Measurements from ENCODE around the gene VPS18. TPM values are rescaled to one million over a fixed set of nuclear protein-coding genes. Genes with fewer than 3 reads are reported as not detected.
A peak's percentile ranks its signal among the peaks of the same experiment; 100 is the strongest.

The VPS18 gene
- total and polyA plus RNA-seq, 2 donors (not counting 1 experiment from before 2014, with no cell fraction given): 15.5 to 36.7 TPM

GRCh38 chr15:40936709-40937666 is 42.7 kb downstream of the VPS18 start:
- H3K4me3 ChIP-seq (replicated peaks in 1 of 4; ENCODE audit: control extremely low read depth in 1 of 4, insufficient read depth in 1 of 4, low read depth in 3 of 4, low read length in 4 of 4): no peak overlapping the region
- no peaks in the 10 kb centered on the region for H3K9me3 ChIP-seq (ENCODE audit: control insufficient read depth, insufficient read depth, low read depth, low read length)
- peak in 1 of 2 donors; percentile 60 for DNase-seq (ENCODE audit: low read depth in 2 of 2)
- H3K36me3 ChIP-seq (ENCODE audit: control insufficient read depth, insufficient read depth, low read length): no peaks in the 10 kb centered on the region
- H3K79me2 ChIP-seq (ENCODE audit: control insufficient read depth, insufficient read depth, low read length): no peaks in the 10 kb centered on the region
- no peak overlapping the region for H2AFZ ChIP-seq (ENCODE audit: low read length)
- H4K20me1 ChIP-seq (ENCODE audit: control insufficient read depth, extremely low read depth, insufficient read depth, low read length): no peaks in the 10 kb centered on the region
- no peak overlapping the region for H3K9ac ChIP-seq (ENCODE audit: insufficient read depth, low read length)
- no peak for TF ChIP-seq CTCF (conservative IDR thresholded peaks at IDR 0.05 in 1 of 2, IDR thresholded peaks at IDR 0.05 in 1 of 2; ENCODE audit: low read depth in 1 of 2, low read length in 2 of 2)
- no peak for TF ChIP-seq EZH2 (IDR thresholded peaks at IDR 0.05; ENCODE audit: low read length, missing control alignments)
- H3K27ac ChIP-seq (ENCODE audit: insufficient read depth, low read length): no peak overlapping the region
- no peak overlapping the region for H3K4me2 ChIP-seq (ENCODE audit: extremely low read depth, insufficient read depth, low read length)
- H3K27me3 ChIP-seq (ENCODE audit: control insufficient read depth, insufficient read depth, low read length): no peaks in the 10 kb centered on the region
- peaks cover 21% of the 10 kb centered on the region for H3K4me1 ChIP-seq (ENCODE audit: control insufficient read depth, extremely low read depth, insufficient read depth, low read length)

- no peak overlapping the region for H3K27ac ChIP-seq (ENCODE audit: insufficient read depth, low read length)
- H3K4me3 ChIP-seq (replicated peaks in 1 of 4; ENCODE audit: control extremely low read depth in 1 of 4, insufficient read depth in 1 of 4, low read depth in 3 of 4, low read length in 4 of 4): no peak overlapping the region
- H3K36me3 ChIP-seq (ENCODE audit: control insufficient read depth, insufficient read depth, low read length): no peaks in the 10 kb centered on the region
- H3K27me3 ChIP-seq (ENCODE audit: control insufficient read depth, insufficient read depth, low read length): no peaks in the 10 kb centered on the region
- H3K9ac ChIP-seq (ENCODE audit: insufficient read depth, low read length): no peak overlapping the region
- no peak for DNase-seq (ENCODE audit: low read depth in 2 of 2)
- peaks cover 24% of the 10 kb centered on the region for H3K4me1 ChIP-seq (ENCODE audit: control insufficient read depth, extremely low read depth, insufficient read depth, low read length)
- no peaks in the 10 kb centered on the region for H3K79me2 ChIP-seq (ENCODE audit: control insufficient read depth, insufficient read depth, low read length)
- no peaks in the 10 kb centered on the region for H4K20me1 ChIP-seq (ENCODE audit: control insufficient read depth, extremely low read depth, insufficient read depth, low read length)
- no peaks in the 10 kb centered on the region for H3K9me3 ChIP-seq (ENCODE audit: control insufficient read depth, insufficient read depth, low read depth, low read length)
- H3K4me2 ChIP-seq (ENCODE audit: extremely low read depth, insufficient read depth, low read length): no peak overlapping the region
- TF ChIP-seq EZH2 (IDR thresholded peaks at IDR 0.05; ENCODE audit: low read length, missing control alignments): no peak
- TF ChIP-seq CTCF (conservative IDR thresholded peaks at IDR 0.05 in 1 of 2, IDR thresholded peaks at IDR 0.05 in 1 of 2; ENCODE audit: low read depth in 1 of 2, low read length in 2 of 2): peak in 1 of 2 donors; percentile 40
- H2AFZ ChIP-seq (ENCODE audit: low read length): no peak overlapping the region
Measured at GRCh38 chr15:40937762-40938535, 43.7 kb downstream of the VPS18 start.

DNA sequence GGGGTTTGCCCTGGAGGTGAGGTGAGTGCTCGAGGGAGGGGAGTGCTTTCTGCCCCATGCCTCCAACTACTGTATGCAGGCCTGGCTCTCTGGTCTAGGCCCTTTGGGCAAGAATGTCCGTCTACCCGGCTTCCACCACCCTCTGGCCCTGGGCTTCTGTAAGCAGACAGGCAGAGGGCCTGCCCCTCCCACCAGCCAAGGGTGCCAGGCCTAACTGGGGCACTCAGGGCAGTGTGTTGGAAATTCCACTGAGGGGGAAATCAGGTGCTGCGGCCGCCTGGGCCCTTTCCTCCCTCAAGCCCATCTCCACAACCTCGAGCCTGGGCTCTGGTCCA is 44.3 kb downstream of the VPS18 start:
- Histone ChIP-seq H3K4me1 (ENCODE audit: control insufficient read depth, extremely low read depth, insufficient read depth, low read length) (peaks cover 24% of the 10 kb centered on the region), H3K4me3 (replicated peaks in 1 of 4; ENCODE audit: control extremely low read depth in 1 of 4, insufficient read depth in 1 of 4, low read depth in 3 of 4, low read length in 4 of 4) (no peak overlapping the region), H2AFZ (ENCODE audit: low read length) (no peak overlapping the region), H3K9ac (ENCODE audit: insufficient read depth, low read length) (no peak overlapping the region), H3K36me3 (ENCODE audit: control insufficient read depth, insufficient read depth, low read length) (no peaks in the 10 kb centered on the region), H3K79me2 (ENCODE audit: control insufficient read depth, insufficient read depth, low read length) (no peaks in the 10 kb centered on the region), H3K27me3 (ENCODE audit: control insufficient read depth, insufficient read depth, low read length) (no peaks in the 10 kb centered on the region), H3K27ac (ENCODE audit: insufficient read depth, low read length) (no peak overlapping the region), H4K20me1 (ENCODE audit: control insufficient read depth, extremely low read depth, insufficient read depth, low read length) (no peaks in the 10 kb centered on the region), H3K4me2 (ENCODE audit: extremely low read depth, insufficient read depth, low read length) (no peak overlapping the region), H3K9me3 (ENCODE audit: control insufficient read depth, insufficient read depth, low read depth, low read length) (no peaks in the 10 kb centered on the region)
- no peak for DNase-seq (ENCODE audit: low read depth in 2 of 2)
- TF ChIP-seq CTCF (conservative IDR thresholded peaks at IDR 0.05 in 1 of 2, IDR thresholded peaks at IDR 0.05 in 1 of 2; ENCODE audit: low read depth in 1 of 2, low read length in 2 of 2) (no peak), EZH2 (IDR thresholded peaks at IDR 0.05; ENCODE audit: low read length, missing control alignments) (no peak)
